Astrocyte of the spinal cord (primary cell): Measurements from ENCODE around the gene ATP13A1.
"Not testable (repeated sequence)": the region's sequence is repeated elsewhere in the genome, so short reads cannot be mapped to it uniquely, and the experiment has no call there.

Experiments
- DNase-seq: peaks from one replicate; pipeline ENCODE4 v3.0.0; 2011; ENCODE audit warnings: low read depth, low spot score
- H3K4me3 ChIP-seq: 2 replicates; pipeline ENCODE4 v1.5.1; 2011; ENCODE audit warnings: low read depth, mild to moderate bottlenecking, low read length, moderate library complexity
- CTCF ChIP-seq: IDR thresholded peaks from 2 replicates; pipeline ENCODE4 v1.5.1; 2012; ENCODE audit warnings: low read depth, mild to moderate bottlenecking, low read length, inconsistent platforms
- in situ Hi-C: cut with HindIII; loops from 2 replicates; pipeline ENCODE4 v1.10.0; 2017; ENCODE audit warnings: low sequenced_read_pairs

Gene ATP13A1

GRCh38 chr19:19663256-19664120 is at the start of gene ATP13A1:
Gene ATP13A1 (minus strand): TSS chr19:19663676. CDS start chr19:19663666, 10 bp downstream.
- peak; percentile 98 for DNase-seq
- peak within 1 kb of the TSS; percentile 71 for H3K4me3 ChIP-seq
- in situ Hi-C loops = no loop called here
- peak; percentile 26 for TF ChIP-seq CTCF

GRCh38 chr19:19711934-19712828 is 48.7 kb upstream of the ATP13A1 start:
- in situ Hi-C loops = no loop called here
- peak; percentile 15 for DNase-seq
- H3K4me3 ChIP-seq = no peak overlapping the region
- TF ChIP-seq CTCF = no peak

GRCh38 chr19:19711306-19711933 is 47.9 kb upstream of the ATP13A1 start:
- no peak overlapping the region for H3K4me3 ChIP-seq
- no peak for TF ChIP-seq CTCF
- in situ Hi-C loops = no loop called here

GRCh38 chr19:19710506-19710905 is 47.0 kb upstream of the ATP13A1 start:
- in situ Hi-C loops = no loop called here
- no peak overlapping the region for H3K4me3 ChIP-seq
- DNase-seq = no peak
- TF ChIP-seq CTCF = no peak

More at GRCh38 chr19:19711306-19711933, 47.9 kb upstream of the ATP13A1 start:
- no peak for DNase-seq

GRCh38 chr19:19704836-19705235 is 41.4 kb upstream of the ATP13A1 start:
- no peak for DNase-seq
- in situ Hi-C loops = no loop called here
- TF ChIP-seq CTCF = no peak
- H3K4me3 ChIP-seq = no peak overlapping the region

GRCh38 chr19:19700493-19700892 is 37.0 kb upstream of the ATP13A1 start:
- in situ Hi-C loops, H3K4me3 ChIP-seq, DNase-seq: not testable (repeated sequence)
